Measurements from ENCODE around the gene RRM2.

GRCh38 chr2:10175441-10175840, 52.9 kb downstream of the RRM2 start:
- TF ChIP-seq POLR2A (IDR thresholded peaks at IDR 0.05) (no peak), CTCF (IDR thresholded peaks at IDR 0.05) (no peak), EP300 (IDR thresholded peaks at IDR 0.05) (no peak)

Measured in ovary (tissue), 3 donors.